Measurements from ENCODE around the gene EYS.

Gene EYS

DNA sequence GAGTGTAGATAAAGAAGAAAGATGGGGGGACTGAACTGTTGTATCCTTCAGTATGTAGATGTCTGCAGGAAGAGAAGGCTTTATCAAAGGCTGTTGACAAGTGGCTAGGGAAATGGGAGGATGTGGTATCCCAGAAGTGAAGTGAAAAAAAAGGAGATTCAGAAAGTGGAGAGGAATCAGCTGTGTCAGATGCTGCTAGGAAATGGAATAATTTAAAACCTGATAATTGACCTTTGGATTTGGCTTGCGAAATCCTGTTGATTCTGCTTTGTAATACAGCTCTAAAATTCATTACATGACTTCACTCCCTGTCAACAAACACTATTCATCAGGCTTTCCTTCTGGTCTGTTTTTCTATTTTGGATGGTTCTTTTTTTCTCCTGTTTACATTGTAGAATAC lies 2029.7 kb downstream of the EYS start:
- no peak for FAIRE-seq

DNA sequence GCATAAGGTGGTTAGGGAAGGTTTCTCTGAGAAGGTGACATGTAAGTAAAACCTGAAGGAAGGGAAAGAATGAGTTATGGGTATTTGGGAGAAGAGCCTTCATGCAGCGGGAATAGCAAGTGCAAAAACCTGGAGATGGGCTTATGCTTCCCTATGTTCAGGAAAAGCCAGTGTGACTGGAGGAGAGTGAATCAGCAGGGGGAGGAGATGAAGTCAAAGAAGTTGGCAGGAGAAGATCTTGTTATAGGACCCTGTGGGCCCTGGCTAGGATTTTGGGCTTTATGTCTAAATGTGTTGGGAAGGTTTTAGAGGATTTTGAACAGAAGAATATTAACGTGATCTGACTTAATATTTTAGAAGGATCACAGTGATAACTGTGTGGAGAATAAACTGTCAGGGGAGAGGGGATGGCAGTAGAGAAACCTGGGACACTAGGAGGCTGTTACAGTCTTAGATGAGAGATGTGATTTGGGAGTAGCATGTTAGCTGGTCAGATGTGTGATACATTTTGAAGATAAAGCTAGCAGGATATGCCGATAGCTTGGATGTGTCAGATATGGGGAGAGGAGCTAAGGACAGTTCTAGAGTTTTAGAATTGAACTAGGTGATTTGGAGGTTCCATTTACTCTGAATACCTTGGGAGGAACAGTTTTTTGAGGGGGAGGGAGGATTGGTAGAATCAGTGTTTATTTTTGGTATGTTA lies 2030.5 kb downstream of the EYS start:
- FAIRE-seq, result no peak

DNA sequence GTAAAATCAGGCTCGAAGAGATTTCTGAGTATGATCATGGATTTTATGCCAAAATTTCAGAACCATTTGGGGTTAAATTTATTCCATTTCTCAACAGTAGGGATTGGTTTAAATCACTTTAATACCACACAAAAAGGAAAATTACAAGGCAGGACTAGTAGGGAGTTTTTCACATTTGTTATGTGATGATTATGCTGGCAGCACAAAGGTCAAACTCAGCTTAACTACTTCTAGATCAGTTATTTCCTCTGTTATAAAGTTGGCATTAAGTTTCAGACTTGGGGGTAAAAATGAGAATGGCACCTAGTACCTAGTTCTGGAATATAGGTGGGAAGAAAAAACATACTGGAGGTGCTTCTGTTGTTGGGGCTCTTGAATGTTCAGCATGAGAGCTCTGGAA lies 2031.9 kb downstream of the EYS start:
- FAIRE-seq, result no peak

DNA sequence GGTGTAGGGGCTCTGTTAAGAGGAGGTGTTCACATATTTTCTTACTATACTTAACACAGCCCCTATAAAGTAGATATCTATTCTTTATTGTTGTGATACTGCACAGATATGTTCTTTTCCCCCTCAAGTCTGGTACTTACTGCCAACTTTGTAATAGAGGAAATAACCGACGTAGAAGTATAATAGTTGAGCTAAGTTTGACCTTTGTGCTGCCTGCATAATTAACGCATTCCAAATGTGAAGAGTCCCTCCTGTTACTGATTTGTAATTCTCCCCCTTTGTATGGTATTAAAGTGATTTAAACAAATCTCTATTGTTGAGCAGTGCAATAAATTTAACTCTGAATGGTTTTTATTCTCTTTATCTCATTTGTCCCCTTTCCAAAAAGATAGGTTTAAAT lies 2032.4 kb downstream of the EYS start:
- FAIRE-seq, result no peak

DNA sequence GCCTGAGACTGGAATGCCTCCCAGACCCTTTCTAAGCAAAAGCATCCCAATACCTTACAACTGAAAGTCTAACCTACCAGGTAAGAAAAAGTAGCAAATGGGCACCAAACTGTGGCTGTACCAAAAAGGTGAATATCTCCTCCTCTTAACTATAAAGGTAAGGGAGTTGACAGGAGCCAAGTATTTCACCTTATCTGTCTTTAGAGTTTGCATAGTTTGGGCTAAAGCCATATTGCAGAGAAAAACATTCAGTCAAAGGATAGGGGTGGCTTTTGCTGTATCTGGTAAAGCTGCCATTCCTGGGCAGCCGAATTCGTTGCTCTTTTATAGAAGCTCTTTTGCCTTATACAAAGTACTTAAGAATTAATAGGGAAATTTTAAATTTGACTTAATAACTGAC lies 2033.3 kb downstream of the EYS start:
- FAIRE-seq, result no peak

DNA sequence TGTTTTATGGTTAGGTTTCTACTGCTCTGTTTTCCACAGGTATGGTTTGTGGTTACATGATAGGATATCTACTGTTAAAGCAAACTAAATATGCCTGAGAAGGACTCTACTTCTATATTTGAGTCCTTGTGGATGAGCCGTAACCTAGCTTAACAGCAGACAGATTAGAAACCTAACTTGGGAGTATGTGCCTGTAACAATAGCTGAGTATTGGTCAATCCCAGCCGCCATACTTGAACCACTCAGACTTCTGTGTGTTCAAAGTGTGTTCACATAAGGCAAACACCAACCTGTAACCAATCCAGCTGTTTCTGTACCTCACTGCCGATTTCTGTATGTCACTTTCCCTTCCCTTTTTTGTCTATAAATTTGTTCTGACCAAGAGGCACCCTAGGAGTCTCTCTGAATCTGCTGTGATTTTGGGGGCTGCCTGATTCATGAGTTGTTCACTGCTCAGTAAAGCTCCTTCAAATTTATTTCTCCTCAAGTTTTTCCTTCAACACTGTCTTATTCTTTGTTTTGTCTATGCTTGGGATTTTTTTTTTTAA lies 2034.4 kb downstream of the EYS start:
- no peak for FAIRE-seq

DNA sequence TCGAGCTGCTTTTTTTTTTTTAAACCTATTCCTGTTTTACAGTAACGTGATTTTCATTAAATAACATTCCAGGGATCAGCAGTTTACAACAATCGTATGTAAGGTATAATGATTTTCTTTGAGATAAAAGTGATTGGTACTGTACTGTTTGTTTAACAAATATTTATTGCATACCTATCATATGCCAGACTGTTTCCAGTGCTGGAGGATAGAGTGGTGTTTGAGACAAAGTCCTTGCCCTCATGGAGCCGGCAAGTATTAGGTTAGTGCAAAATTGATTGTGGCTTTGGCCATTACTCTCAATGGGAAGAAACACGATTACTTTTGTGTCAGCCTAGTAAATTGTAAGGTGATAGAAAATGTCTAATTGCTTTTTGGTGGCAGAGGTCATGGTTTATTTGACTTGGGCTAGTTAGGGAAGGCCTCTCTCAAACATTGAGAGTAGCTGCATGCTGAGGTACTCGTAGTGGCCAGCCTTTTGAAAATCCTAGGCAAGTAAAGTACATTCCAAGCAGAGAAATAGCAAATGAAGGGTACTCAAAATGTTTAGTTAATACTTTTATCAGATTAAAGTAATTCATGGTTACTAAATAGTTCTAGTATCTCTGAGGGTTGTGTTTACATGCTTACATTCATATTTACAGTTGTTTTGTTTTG lies 2035.8 kb downstream of the EYS start:
- no peak for FAIRE-seq

Data from A204.1 (cell line).